Measurements from ENCODE around the gene WIPF2.

WIPF2 gene

GRCh38 chr17:40278414-40278813, 59.3 kb downstream of the WIPF2 start:
- H3K27ac ChIP-seq: no peak overlapping the region
- TF ChIP-seq ZFX (IDR thresholded peaks at IDR 0.05) (no peak), CTCF (conservative IDR thresholded peaks at IDR 0.05) (no peak)

- no peak overlapping the region for H3K27ac ChIP-seq
- no peak for TF ChIP-seq CTCF (conservative IDR thresholded peaks at IDR 0.05)
These were observed 60.3 kb downstream of the WIPF2 start for GRCh38 chr17:40279402-40279801.

GRCh38 chr17:40281663-40282062, 62.6 kb downstream of the WIPF2 start:
- TF ChIP-seq CTCF (conservative IDR thresholded peaks at IDR 0.05) (no peak), ZFX (IDR thresholded peaks at IDR 0.05) (no peak)
- H3K27ac ChIP-seq: no peak overlapping the region

DNA sequence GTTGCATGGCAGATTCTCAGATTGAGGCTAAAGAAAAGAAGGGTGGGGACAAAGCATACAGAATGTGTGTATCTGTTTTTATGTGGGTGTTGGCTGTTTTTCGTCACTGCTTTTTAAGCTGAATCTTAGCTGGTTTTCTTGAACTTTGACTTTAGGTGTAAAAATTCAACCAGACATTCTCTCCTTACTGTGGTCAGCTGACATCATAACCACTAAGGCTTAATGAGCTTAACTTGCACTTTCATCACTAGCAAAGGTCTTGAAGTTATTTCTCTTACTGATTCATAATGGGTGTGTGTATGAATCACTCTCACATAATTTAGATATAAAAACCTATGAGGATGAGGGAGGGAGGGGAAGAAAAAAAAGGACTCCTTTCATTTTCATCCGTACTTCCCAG, 64.6 kb downstream of the WIPF2 start:
- TF ChIP-seq CTCF (conservative IDR thresholded peaks at IDR 0.05): no peak
- no peak for TF ChIP-seq ZFX (IDR thresholded peaks at IDR 0.05)
- no peak overlapping the region for H3K27ac ChIP-seq

- TF ChIP-seq CTCF (conservative IDR thresholded peaks at IDR 0.05) (no peak; the same call in 1 of the 2 replicates), ZFX (IDR thresholded peaks at IDR 0.05) (no peak)
These were observed 65.1 kb downstream of the WIPF2 start for GRCh38 chr17:40284085-40284713.

DNA sequence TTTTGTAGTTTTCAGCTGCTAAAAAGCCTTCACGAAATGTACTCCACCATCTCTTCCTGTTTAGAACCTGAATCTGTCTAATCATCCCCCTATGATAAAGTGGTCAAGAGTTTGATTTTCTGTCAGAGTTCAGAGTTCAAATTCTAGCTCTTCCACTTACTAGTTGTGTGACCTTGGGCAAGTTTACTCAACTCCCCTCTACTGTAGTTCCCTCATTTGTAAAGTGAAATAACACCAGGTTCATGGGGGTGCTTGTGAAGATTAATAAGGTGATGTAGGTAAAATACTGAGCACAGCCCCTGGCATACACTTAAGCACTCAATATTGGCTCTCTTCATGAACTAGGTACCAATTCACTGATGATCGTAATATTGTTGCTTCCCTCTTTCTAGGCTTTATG, 67.4 kb downstream of the WIPF2 start:
- TF ChIP-seq ZFX (IDR thresholded peaks at IDR 0.05) (no peak), CTCF (conservative IDR thresholded peaks at IDR 0.05) (no peak)
- H3K27ac ChIP-seq: no peak overlapping the region

More at GRCh38 chr17:40284085-40284713, 65.1 kb downstream of the WIPF2 start:
- H3K27ac ChIP-seq: no peak overlapping the region; the same call in 1 of the 2 replicates

DNA sequence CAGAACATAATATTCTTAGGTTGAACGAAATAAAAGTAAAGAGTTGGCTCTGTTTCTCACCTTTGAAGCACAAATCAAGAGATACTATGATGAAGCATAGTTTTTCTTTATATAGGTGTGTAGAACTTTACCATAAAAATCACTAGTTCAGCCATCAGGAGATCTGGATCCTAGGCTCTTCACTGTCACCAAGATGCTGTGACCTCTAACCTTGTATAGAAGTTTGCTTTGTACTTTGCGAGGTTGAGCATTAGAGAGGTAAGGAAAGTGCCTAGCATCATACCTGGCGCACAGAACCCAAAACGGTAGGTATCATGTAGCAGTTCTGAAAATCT, 68.0 kb downstream of the WIPF2 start:
- no peak overlapping the region for H3K27ac ChIP-seq
- TF ChIP-seq CTCF (conservative IDR thresholded peaks at IDR 0.05): no peak
- no peak for TF ChIP-seq ZFX (IDR thresholded peaks at IDR 0.05)

Data from C4-2B (cell line).